Fibroblast of lung (primary cell): ENCODE results near the gene OR51B6. TPM values are rescaled to one million over a fixed set of nuclear protein-coding genes. Genes with fewer than 3 reads are reported as not detected.

ENCODE experiments used
- DNase-seq, 2 donors: peaks; one replicate each; pipeline versions ENCODE4 v3.0.0 to v3.0.0-alpha.2; 2010; ENCODE audit warnings: low read depth in 2 of 2
- H2AFZ ChIP-seq: 2 replicates; pipeline ENCODE4 v1.5.1; 2012; ENCODE audit warnings: low read length, control low read depth, inconsistent platforms
- H3K27ac ChIP-seq: 2 replicates; pipeline ENCODE4 v1.5.1; 2011; ENCODE audit warnings: low read length, control low read depth; ENCODE audit not compliant: insufficient read depth
- H3K27me3 ChIP-seq: 2 replicates; pipeline ENCODE4 v1.5.1; 2011; ENCODE audit warnings: mild to moderate bottlenecking, low read length; ENCODE audit not compliant: control insufficient read depth, insufficient read depth
- H3K36me3 ChIP-seq: 2 replicates; pipeline ENCODE4 v1.5.1; 2011; ENCODE audit warnings: low read length; ENCODE audit not compliant: control insufficient read depth, insufficient read depth
- H3K4me1 ChIP-seq: 2 replicates; pipeline ENCODE4 v1.5.1; 2011; ENCODE audit warnings: low read length; ENCODE audit not compliant: control insufficient read depth, insufficient read depth; ENCODE audit errors: extremely low read depth
- H3K4me2 ChIP-seq: 2 replicates; pipeline ENCODE4 v1.5.1; 2011; ENCODE audit warnings: low read length, control low read depth; ENCODE audit not compliant: insufficient read depth; ENCODE audit errors: extremely low read depth
- H3K4me3 ChIP-seq, 4 experiments: fragments of 200-600 bp in 1 of 4; sonication (generic) in 1 of 4; replicated peaks in 1 of 4; 2 replicates each; pipeline ENCODE4 v1.5.1; 2011 to 2016; ENCODE audit warnings: low read length in 4 of 4, low read depth in 3 of 4, mild to moderate bottlenecking in 3 of 4, control low read depth in 2 of 4, inconsistent platforms in 1 of 4, mixed read lengths in 1 of 4; ENCODE audit not compliant: insufficient read depth in 1 of 4; ENCODE audit errors: control extremely low read depth in 1 of 4
- H3K79me2 ChIP-seq: 2 replicates; pipeline ENCODE4 v1.5.1; 2012; ENCODE audit warnings: mild to moderate bottlenecking, low read length, inconsistent platforms; ENCODE audit not compliant: control insufficient read depth, insufficient read depth
- H3K9ac ChIP-seq: 2 replicates; pipeline ENCODE4 v1.5.1; 2011; ENCODE audit warnings: mild to moderate bottlenecking, low read length, control low read depth; ENCODE audit not compliant: insufficient read depth
- H3K9me3 ChIP-seq: 2 replicates; pipeline ENCODE4 v1.5.1; 2012; ENCODE audit warnings: low read depth, low read length; ENCODE audit not compliant: control insufficient read depth, insufficient read depth
- H4K20me1 ChIP-seq: 2 replicates; pipeline ENCODE4 v1.5.1; 2011; ENCODE audit warnings: low read length; ENCODE audit not compliant: control insufficient read depth, insufficient read depth; ENCODE audit errors: extremely low read depth
- CTCF ChIP-seq, 2 donors: IDR thresholded peaks in 1 of 2; conservative IDR thresholded peaks in 1 of 2; 1 replicate in 1 of 2; 2 replicates in 1 of 2; pipeline ENCODE4 v1.5.1; 2011 to 2012; ENCODE audit warnings: low read length in 2 of 2, control low read depth in 1 of 2, inconsistent platforms in 1 of 2, low read depth in 1 of 2, mild to moderate bottlenecking in 1 of 2
- EZH2 ChIP-seq: IDR thresholded peaks from 2 replicates; pipeline ENCODE4 v1.5.1; 2012; ENCODE audit warnings: low read length, control low read depth, mild to moderate bottlenecking; ENCODE audit errors: missing control alignments
- polyA plus RNA-seq, 2 donors: library from polyadenylated mRNA; depleted of rRNA in 1 of 2; stranded (reverse) in 1 of 2; unstranded in 1 of 2; fragments of >200 nt; gene quantifications; 2 replicates each; pipeline ENCODE4 v1.2.1, GENCODE V29; 2011 to 2012; ENCODE audit warnings: missing spikeins in 1 of 2
- total RNA-seq: library from RNA; depleted of rRNA; stranded (reverse); fragments of >200 nt; gene quantifications from 2 replicates; pipeline ENCODE4 v1.2.1, GENCODE V29; 2014

OR51B6 gene
- total and polyA plus RNA-seq, 2 donors (not counting 1 experiment from before 2014, with no cell fraction given), result not detected

- no peaks in the 10 kb centered on the region for H3K9me3 ChIP-seq
- no peaks in the 10 kb centered on the region for H3K27me3 ChIP-seq
- no peak within 1 kb of the TSS for H2AFZ ChIP-seq
- no peak within 1 kb of the TSS for H3K9ac ChIP-seq
- peak in 1 of 2 donors; percentile 24 for DNase-seq
- no peak within 1 kb of the TSS for H3K4me3 ChIP-seq
- H3K79me2 ChIP-seq, result no peaks in the 10 kb centered on the region
- TF ChIP-seq EZH2 (no peak), CTCF (conservative IDR thresholded peaks at IDR 0.05 in 1 of 2, IDR thresholded peaks at IDR 0.05 in 1 of 2; ENCODE audit: low read depth in 1 of 2, low read length in 2 of 2) (no peak)
- H4K20me1 ChIP-seq, result no peaks in the 10 kb centered on the region
- no peaks in the 10 kb centered on the region for H3K4me1 ChIP-seq
- H3K36me3 ChIP-seq, result no peaks in the 10 kb centered on the region
- no peak within 1 kb of the TSS for H3K27ac ChIP-seq
- no peak within 1 kb of the TSS for H3K4me2 ChIP-seq
Measured at GRCh38 chr11:5343474-5344335, 7.6 kb upstream of the OR51B6 start, which contains the start of gene OR51B5. OR51B5 (minus strand) TSS chr11:5343524; CDS start chr11:5343524, 0 bp downstream.

GRCh38 chr11:5345831-5346230 is 5.5 kb upstream of the OR51B6 start:
- no peaks in the 10 kb centered on the region for H3K9me3 ChIP-seq
- no peak overlapping the region for H3K9ac ChIP-seq
- H2AFZ ChIP-seq, result peak overlapping the region; percentile 49
- H4K20me1 ChIP-seq, result no peaks in the 10 kb centered on the region
- no peak overlapping the region for H3K4me3 ChIP-seq
- no peaks in the 10 kb centered on the region for H3K27me3 ChIP-seq
- H3K4me1 ChIP-seq, result no peaks in the 10 kb centered on the region
- H3K79me2 ChIP-seq, result no peaks in the 10 kb centered on the region
- DNase-seq, result peak in 1 of 2 donors; percentile 36
- H3K36me3 ChIP-seq, result no peaks in the 10 kb centered on the region
- no peak for TF ChIP-seq CTCF (conservative IDR thresholded peaks at IDR 0.05 in 1 of 2, IDR thresholded peaks at IDR 0.05 in 1 of 2; ENCODE audit: low read depth in 1 of 2, low read length in 2 of 2)
- TF ChIP-seq EZH2, result no peak
- no peak overlapping the region for H3K27ac ChIP-seq
- no peak overlapping the region for H3K4me2 ChIP-seq

DNA sequence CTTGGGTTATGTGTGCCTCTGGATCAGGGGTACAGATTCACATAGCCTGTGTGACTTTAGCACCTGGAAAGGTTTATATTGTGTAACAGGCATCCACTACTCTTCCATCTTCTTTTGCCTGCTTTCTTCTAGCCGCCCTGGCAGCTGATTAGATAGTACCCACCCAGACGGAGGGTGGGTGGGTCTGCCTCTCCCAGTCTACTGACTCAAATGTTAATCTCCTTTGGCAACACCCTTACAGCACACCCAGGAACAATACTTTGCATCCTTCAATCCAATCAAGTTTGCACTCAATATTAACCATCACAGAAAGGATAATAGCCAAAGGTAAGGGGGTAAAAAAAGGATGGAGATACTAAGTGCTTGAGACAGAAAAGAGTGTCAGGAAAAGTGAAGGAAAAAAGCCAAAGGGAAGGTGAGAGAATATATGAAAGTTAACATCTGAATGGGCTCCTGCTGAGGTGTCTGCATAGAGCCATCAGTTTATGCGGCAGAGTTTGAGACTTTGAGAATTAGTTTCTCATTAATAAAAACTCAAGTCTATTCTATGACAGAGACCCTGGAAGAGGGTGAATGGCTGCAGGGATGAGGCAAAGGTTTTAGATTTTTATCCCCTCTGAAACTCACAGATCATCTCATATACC is 2.6 kb upstream of the OR51B6 start:
- Histone ChIP-seq H3K4me2 (no peak overlapping the region), H3K27me3 (no peaks in the 10 kb centered on the region), H3K4me1 (no peaks in the 10 kb centered on the region), H3K27ac (no peak overlapping the region), H3K4me3 (no peak overlapping the region), H3K9ac (no peak overlapping the region), H3K79me2 (no peaks in the 10 kb centered on the region), H4K20me1 (no peaks in the 10 kb centered on the region), H3K36me3 (no peaks in the 10 kb centered on the region), H2AFZ (no peak overlapping the region), H3K9me3 (no peaks in the 10 kb centered on the region)
- no peak for TF ChIP-seq CTCF (conservative IDR thresholded peaks at IDR 0.05 in 1 of 2, IDR thresholded peaks at IDR 0.05 in 1 of 2; ENCODE audit: low read depth in 1 of 2, low read length in 2 of 2)
- no peak for TF ChIP-seq EZH2
- no peak for DNase-seq
